Ovary (tissue), 9 donors: Measurements from ENCODE around the gene SH3BGRL2. TPM values are rescaled to one million over a fixed set of nuclear protein-coding genes. Genes with fewer than 3 reads are reported as not detected.

Experiments used
- DNase-seq, 5 donors: peaks; one replicate each; pipeline ENCODE4 v3.0.0-alpha.2; 2019 to 2020
- H3K27ac ChIP-seq, 2 donors: fragments of 200-600 bp; one replicate each; pipeline versions ENCODE4 v1.5.1 to v1.8.0; 2019 to 2022
- H3K27me3 ChIP-seq: fragments of 200-600 bp; one replicate; pipeline ENCODE4 v1.8.0; 2022
- H3K36me3 ChIP-seq: fragments of 200-600 bp; sonication (generic); one replicate; pipeline ENCODE4 v1.5.1; 2019
- H3K4me1 ChIP-seq: one replicate; pipeline ENCODE4 v1.8.1; 2013; ENCODE audit warnings: mild to moderate bottlenecking, moderate library complexity; ENCODE audit not compliant: insufficient read depth
- H3K4me3 ChIP-seq: fragments of 200-600 bp; sonication (generic); one replicate; pipeline ENCODE4 v1.5.1; 2017
- H3K9me3 ChIP-seq, 2 donors: fragments of 200-600 bp in 1 of 2; sonication (generic) in 1 of 2; one replicate each; pipeline versions ENCODE4 v1.5.1 to v1.8.1; 2013 to 2019; ENCODE audit warnings: mild to moderate bottlenecking in 1 of 2, moderate library complexity in 1 of 2
- CTCF ChIP-seq, 3 donors: fragments of 450-650 bp in 2 of 3; fragments of 200-600 bp in 1 of 3; IDR thresholded peaks; one replicate each; pipeline versions ENCODE4 v1.5.1 to v1.8.0; 2016 to 2022; ENCODE audit warnings: antibody characterized with exemption in 3 of 3, mild to moderate bottlenecking in 1 of 3
- EP300 ChIP-seq: sonication (generic); formaldehyde crosslinking; IDR thresholded peaks from one replicate; pipeline ENCODE4 v1.6.1; 2017; ENCODE audit warnings: antibody characterized with exemption
- POLR2A ChIP-seq: fragments of 450-650 bp; IDR thresholded peaks from one replicate; pipeline ENCODE4 v1.6.1; 2017; ENCODE audit warnings: antibody characterized with exemption, mild to moderate bottlenecking, moderate library complexity
- WGBS, 3 donors: extraction: QIAGEN DNeasy Blood & Tissue Kit in 1 of 3; methylation state at CpG; one replicate each; pipeline versions ENCODE4 v1.1.5 to v1.1.7; 2013 to 2017; 5-methylcytosine and 5-hydroxymethylcytosine counted together
- intact Hi-C, 4 donors: fragments of 100-400 bp; cut with DNase I; formaldehyde crosslinking; loops; one replicate each; pipeline versions ENCODE4 v1.11.0 to v1.15.1; 2022 to 2023
- polyA plus RNA-seq, 2 donors: library from polyadenylated mRNA; stranded (reverse); fragments of 200-250 nt in 1 of 2; fragments of 350-450 nt in 1 of 2; fragmentation: Illumina TruSeq in 1 of 2; extraction: RNeasy Lipid Tissue Mini Kit (QIAGEN cat#74804) in 1 of 2; gene quantifications; one replicate each; pipeline ENCODE4 v1.2.3, GENCODE V29; 2013 to 2014
- total RNA-seq, 7 donors: library from RNA; depleted of rRNA in 2 of 7; stranded (reverse); fragments of >200 nt in 2 of 7; fragmentation: NEBNext Ultra II Directional in 3 of 7; extraction: Animal tissue kit (Norgen Biotek cat#: 25700) in 3 of 7; gene quantifications; one replicate each; pipeline versions ENCODE4 v1.1.0 to v1.2.4, GENCODE V29; 2016 to 2023
- donor health status: DM: no; HTN: no; CAD: no; lungs with moderate emphysema.
- donor health status: DM: no; HTN: no; CAD: no.
- donor health status: Bipolar disorder and iron deficiency.
- donor health status: DM: yes; HTN: yes; CAD: no.
- donor health status: DM: no; HTN: no; CAD: no.
- donor health status: DM: yes; HTN: yes; CAD: no.

SH3BGRL2 gene
- total and polyA plus RNA-seq, 9 donors, result 3.8 to 19.0 (median 8.1) TPM

DNA sequence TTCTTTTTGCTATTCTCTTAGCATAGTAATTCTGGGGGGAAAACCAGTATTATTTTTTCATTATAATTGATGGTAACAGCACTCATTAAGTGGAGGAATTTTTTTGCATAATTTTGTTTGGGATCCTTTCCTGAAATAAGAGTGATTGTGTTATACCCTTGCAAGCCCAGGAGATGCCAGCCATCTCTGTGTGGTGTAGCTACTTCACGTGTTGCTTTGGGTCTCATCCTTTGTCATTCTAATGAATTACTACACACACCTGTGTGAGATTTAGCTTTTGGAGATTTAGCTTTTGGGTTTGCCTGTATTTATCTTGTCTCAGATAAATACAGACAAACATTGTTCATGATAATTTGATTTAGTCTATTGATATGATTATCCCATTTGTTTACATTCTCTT is 76.5 kb downstream of the SH3BGRL2 start:
- TF ChIP-seq CTCF (IDR thresholded peaks at IDR 0.05), result no peak
- TF ChIP-seq EP300, result no peak
- no peak for TF ChIP-seq POLR2A
- 86 to 94% (median 88%) methylated on average over 1 of the region's 1 CpG for WGBS, 3 donors
- H3K9me3 ChIP-seq, result no peaks in the 10 kb centered on the region

GRCh38 chr6:79708095-79708791 is 77.1 kb downstream of the SH3BGRL2 start:
- no peak overlapping the region for H3K4me3 ChIP-seq
- 59 to 69% (median 61%) methylated on average over 3 of the region's 3 CpGs for WGBS, 3 donors
- H3K27me3 ChIP-seq, result no peaks in the 10 kb centered on the region
- no peaks in the 10 kb centered on the region for H3K4me1 ChIP-seq
- DNase-seq, result no peak
- intact Hi-C loops, result no loop called here
- no peaks in the 10 kb centered on the region for H3K36me3 ChIP-seq
- H3K27ac ChIP-seq, result no peak overlapping the region
- TF ChIP-seq CTCF (IDR thresholded peaks at IDR 0.05) (no peak), POLR2A (no peak), EP300 (no peak)
- no peaks in the 10 kb centered on the region for H3K9me3 ChIP-seq

More for the DNA sequence above, 76.5 kb downstream of the SH3BGRL2 start:
- Histone ChIP-seq H3K27me3 (no peaks in the 10 kb centered on the region), H3K4me1 (no peaks in the 10 kb centered on the region), H3K27ac (no peak overlapping the region), H3K36me3 (no peaks in the 10 kb centered on the region), H3K4me3 (no peak overlapping the region)
- no peak for DNase-seq
- intact Hi-C loops, result no loop called here

DNA sequence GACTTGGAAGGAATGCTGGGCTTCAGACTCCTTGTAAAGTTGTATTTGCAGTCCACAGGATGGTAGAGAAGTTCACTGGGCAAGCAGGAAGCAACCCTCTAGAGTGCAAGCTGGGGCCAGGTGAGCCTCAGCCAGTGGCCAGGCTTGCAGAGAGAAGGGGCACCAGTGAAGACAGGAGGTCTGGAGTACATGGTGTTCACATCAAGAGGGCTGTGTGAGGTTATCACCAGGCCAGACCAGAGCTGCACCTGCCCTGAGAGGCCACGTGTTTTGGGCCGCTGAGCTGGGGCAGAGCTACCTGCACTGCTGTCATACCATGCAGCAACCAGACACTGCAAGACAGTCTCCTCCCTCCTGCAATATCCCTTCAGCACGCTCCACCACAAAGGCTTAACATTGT is 79.0 kb downstream of the SH3BGRL2 start:
- intact Hi-C loops, result loop anchor here in 1 of 4 donors (5.0 kb wide), 1 partner anchor 138 kb away; no protein-coding TSS in a partner anchor
- Histone ChIP-seq H3K9me3 (no peaks in the 10 kb centered on the region), H3K4me3 (no peak overlapping the region), H3K36me3 (no peaks in the 10 kb centered on the region), H3K27ac (no peak overlapping the region), H3K4me1 (no peaks in the 10 kb centered on the region), H3K27me3 (no peaks in the 10 kb centered on the region)
- no peak for TF ChIP-seq CTCF (IDR thresholded peaks at IDR 0.05)
- no peak for TF ChIP-seq EP300
- TF ChIP-seq POLR2A, result no peak
- 52 to 72% (median 56%) methylated on average over 3 of the region's 3 CpGs for WGBS, 3 donors
- no peak for DNase-seq

DNA sequence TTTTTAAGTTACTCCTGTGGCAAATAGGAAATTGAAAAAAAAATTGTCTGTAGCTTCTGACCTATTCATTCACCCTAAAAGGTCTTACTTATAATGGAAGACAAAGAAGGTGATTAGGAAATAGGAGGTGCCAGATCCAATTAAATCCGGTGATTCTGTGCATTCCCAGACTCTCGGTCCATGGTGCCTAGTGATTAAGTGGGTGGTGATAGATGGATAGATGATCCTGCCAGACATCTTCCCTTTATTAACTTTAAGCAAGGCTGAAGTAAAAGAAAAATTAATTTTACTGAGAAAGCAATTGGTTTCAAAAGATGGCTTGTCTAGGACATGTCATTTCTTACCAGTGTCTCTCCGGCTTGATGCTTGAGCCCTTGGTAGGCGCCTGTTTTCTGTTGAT is 80.0 kb downstream of the SH3BGRL2 start:
- Histone ChIP-seq H3K4me1 (no peaks in the 10 kb centered on the region), H3K27me3 (no peaks in the 10 kb centered on the region), H3K4me3 (no peak overlapping the region), H3K36me3 (no peaks in the 10 kb centered on the region), H3K27ac (no peak overlapping the region), H3K9me3 (no peaks in the 10 kb centered on the region)
- DNase-seq, result no peak
- 74 to 88% (median 83%) methylated on average over 4 of the region's 4 CpGs for WGBS, 3 donors
- intact Hi-C loops, result loop anchor here in 1 of 4 donors (5.0 kb wide), 1 partner anchor 139 kb away; no protein-coding TSS in a partner anchor
- TF ChIP-seq CTCF (IDR thresholded peaks at IDR 0.05), result no peak
- no peak for TF ChIP-seq EP300
- no peak for TF ChIP-seq POLR2A
